Right atrium auricular region (tissue), 2 donors: ENCODE data around the gene ELOB. TPM values are rescaled to one million over a fixed set of nuclear protein-coding genes. Genes with fewer than 3 reads are reported as not detected.

Source experiments
- DNase-seq: peaks from one replicate; pipeline ENCODE4 v3.0.0-alpha.2; 2019; ENCODE audit warnings: low spot score
- H3K27ac ChIP-seq, 2 donors: fragments of 200-600 bp; sonication (generic); 1 replicate in 1 of 2; 2 replicates in 1 of 2; pipeline ENCODE4 v1.5.1; 2016 to 2019
- H3K27me3 ChIP-seq, 2 donors: fragments of 200-600 bp; sonication (generic); one replicate each; pipeline versions ENCODE4 v1.5.1 to v1.6.0; 2017 to 2019
- H3K36me3 ChIP-seq: fragments of 200-600 bp; sonication (generic); one replicate; pipeline ENCODE4 v1.5.1; 2016
- H3K4me1 ChIP-seq, 2 donors: fragments of 200-600 bp; sonication (generic); one replicate each; pipeline versions ENCODE4 v1.5.1 to v1.6.0; 2017 to 2019
- H3K4me3 ChIP-seq, 2 donors: fragments of 200-600 bp; sonication (generic); 1 replicate in 1 of 2; 2 replicates in 1 of 2; pipeline ENCODE4 v1.5.1; 2017 to 2019; ENCODE audit warnings: mild to moderate bottlenecking in 1 of 2, moderate library complexity in 1 of 2
- H3K9me3 ChIP-seq, 2 donors: fragments of 200-600 bp; sonication (generic); one replicate each; pipeline ENCODE4 v1.5.1; 2019
- total RNA-seq, 2 donors: library from RNA; depleted of rRNA; stranded (reverse); fragments of >200 nt; gene quantifications; one replicate each; pipeline ENCODE4 v1.1.0, GENCODE V29; 2016
- TF ChIP-seq, protein P1 (sequence below), 2 donors: fragments of 200-600 bp; sonication (generic); IDR thresholded peaks; one replicate each; pipeline ENCODE4 v1.5.1; 2019; ENCODE audit warnings: antibody characterized with exemption in 2 of 2

ELOB gene
- total RNA-seq, 2 donors from 2014 or later: 408 to 856 TPM

DNA sequence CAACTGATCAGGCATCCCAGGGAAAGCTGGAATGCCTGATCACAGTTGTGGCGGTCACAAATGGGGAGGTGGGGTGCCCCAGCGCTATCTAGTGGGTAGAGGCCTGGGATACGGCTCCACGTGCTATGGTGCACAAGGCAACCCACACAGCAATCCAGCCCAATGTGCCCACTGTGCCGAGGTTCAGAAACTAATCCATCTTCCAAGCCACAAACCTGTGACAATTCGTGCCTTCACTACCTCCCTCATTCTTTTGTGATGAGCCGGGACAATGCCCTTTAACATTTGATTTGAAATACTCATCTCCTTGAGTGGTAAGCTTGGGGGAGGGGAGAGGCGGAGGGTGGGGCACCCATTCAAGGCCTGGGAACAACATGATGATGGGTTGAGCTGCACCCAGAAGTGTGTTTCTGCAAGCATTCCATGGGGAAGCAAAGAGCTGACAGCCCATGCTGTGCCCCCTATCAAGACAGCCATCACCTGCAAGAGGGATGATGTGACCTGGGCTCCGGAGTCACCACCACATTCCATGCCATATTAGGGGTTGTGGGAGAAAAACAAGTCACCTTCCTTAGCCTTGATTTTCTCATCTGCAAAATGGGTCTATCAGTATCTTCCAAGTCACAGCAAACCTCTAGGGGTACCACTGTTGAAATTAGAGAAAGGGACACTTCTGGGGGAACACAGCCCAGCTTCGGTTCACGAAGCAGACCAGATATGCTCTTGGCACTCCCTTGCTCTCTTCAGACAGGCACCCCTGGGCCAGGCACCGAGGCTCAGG is 3.7 kb downstream of the ELOB start:
- DNase-seq: no peak
- H3K9me3 ChIP-seq: no peaks in the 10 kb centered on the region
- TF ChIP-seq, protein P1, sequence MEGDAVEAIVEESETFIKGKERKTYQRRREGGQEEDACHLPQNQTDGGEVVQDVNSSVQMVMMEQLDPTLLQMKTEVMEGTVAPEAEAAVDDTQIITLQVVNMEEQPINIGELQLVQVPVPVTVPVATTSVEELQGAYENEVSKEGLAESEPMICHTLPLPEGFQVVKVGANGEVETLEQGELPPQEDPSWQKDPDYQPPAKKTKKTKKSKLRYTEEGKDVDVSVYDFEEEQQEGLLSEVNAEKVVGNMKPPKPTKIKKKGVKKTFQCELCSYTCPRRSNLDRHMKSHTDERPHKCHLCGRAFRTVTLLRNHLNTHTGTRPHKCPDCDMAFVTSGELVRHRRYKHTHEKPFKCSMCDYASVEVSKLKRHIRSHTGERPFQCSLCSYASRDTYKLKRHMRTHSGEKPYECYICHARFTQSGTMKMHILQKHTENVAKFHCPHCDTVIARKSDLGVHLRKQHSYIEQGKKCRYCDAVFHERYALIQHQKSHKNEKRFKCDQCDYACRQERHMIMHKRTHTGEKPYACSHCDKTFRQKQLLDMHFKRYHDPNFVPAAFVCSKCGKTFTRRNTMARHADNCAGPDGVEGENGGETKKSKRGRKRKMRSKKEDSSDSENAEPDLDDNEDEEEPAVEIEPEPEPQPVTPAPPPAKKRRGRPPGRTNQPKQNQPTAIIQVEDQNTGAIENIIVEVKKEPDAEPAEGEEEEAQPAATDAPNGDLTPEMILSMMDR (IDR thresholded peaks at IDR 0.05): no peak
- peaks cover 3 to 32% of the 10 kb centered on the region in 2 donors for H3K4me1 ChIP-seq
- H3K4me3 ChIP-seq: no peak overlapping the region
- H3K27ac ChIP-seq: no peak overlapping the region
- no peaks in the 10 kb centered on the region for H3K27me3 ChIP-seq
- peaks cover 47% of the 10 kb centered on the region for H3K36me3 ChIP-seq

DNA sequence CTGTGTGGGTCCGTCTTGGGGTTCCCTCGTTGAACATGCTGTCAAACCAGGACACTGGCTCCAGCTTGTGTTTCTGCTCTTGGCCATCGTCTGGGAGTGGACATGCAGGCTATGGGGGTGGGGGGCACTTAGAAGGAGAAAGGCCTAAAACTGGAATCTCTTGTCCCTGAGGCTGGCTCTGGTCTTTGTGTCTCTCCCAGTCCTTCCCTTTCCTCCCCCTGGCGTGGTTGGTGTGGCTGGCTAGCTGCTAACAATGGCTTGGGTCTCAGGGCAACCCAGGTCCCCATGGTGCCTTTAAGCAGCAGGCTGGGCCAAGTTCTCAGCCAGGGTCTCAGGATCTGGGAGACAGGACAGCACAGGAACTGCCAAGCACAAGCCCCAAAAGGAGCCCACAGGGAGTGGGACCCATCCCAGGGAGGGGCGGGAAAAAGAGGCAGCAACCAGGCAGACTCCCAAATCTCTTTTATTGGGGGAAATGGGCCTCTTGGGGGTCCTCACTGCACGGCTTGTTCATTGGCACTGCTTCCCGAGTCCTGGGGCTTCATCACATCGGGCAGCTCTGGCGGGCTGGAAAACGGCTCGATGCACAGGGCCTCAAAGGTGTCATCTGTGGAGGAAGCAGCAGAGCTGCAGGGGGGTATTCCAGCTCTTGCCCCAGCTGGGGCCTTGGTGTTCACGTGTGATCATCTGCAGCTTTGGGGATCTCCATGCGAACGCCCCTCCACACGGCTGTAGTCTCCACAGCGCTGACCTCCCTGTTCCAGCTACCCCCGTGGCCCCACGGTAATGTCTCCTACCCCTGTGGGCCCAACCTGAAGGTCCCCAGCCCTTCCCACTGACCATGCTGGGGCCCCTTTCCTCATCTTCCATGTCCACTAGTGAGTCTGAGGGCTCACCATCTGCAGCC is 5.3 kb downstream of the ELOB start:
- Histone ChIP-seq H3K9me3 (no peaks in the 10 kb centered on the region), H3K36me3 (peaks cover 63% of the 10 kb centered on the region), H3K27me3 (no peaks in the 10 kb centered on the region), H3K27ac (no peak overlapping the region), H3K4me1 (peaks cover 3 to 42% of the 10 kb centered on the region in 2 donors), H3K4me3 (no peak overlapping the region)
- no peak for DNase-seq
- TF ChIP-seq, protein P1 (IDR thresholded peaks at IDR 0.05): no peak

DNA sequence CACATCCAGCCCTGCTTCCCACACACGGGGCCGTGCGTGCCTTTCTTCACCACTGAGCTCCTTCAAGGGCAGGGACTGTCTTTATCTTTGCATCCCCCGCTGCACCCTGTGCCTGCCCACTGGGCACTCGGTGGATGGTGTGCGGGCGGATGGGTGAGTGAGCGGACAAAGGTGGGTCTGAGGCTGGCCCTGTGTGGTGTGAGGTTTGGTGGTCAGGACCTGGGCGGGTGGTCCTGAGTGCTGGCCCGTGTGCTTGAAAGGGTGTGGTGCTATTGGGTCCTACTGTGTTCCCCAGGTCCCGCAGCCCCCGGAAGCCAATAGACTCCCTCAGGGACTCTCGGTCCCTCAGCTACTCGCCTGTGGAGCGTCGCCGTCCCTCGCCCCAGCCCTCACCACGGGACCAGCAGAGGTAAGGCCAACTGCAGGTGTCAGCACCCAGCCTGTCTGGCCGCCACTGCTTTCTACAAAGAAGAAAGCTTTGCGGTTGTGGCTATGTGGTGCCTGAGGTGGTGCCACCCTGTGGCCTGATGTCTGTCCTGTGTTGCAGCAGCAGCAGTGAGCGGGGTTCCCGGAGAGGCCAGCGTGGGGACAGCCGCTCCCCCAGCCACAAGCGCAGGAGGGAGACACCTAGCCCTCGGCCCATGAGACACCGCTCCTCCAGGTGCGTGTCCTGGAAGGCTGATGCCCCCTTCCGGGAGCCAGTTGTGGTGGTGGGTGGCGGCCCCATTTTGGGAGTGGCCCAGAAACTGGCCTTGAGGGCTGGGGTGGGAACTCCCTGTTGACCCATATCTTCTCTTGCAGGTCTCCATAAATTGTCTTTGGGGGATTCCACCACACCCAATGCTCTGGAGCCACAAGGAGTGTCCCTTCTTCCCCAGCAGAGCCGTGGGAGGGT is 6.8 kb downstream of the ELOB start:
- TF ChIP-seq, protein P1 (IDR thresholded peaks at IDR 0.05): no peak
- Histone ChIP-seq H3K27me3 (no peaks in the 10 kb centered on the region), H3K9me3 (no peaks in the 10 kb centered on the region), H3K36me3 (peaks cover 77% of the 10 kb centered on the region), H3K27ac (no peak overlapping the region), H3K4me3 (no peak overlapping the region), H3K4me1 (peaks cover 3 to 29% of the 10 kb centered on the region in 2 donors)
- DNase-seq: no peak

DNA sequence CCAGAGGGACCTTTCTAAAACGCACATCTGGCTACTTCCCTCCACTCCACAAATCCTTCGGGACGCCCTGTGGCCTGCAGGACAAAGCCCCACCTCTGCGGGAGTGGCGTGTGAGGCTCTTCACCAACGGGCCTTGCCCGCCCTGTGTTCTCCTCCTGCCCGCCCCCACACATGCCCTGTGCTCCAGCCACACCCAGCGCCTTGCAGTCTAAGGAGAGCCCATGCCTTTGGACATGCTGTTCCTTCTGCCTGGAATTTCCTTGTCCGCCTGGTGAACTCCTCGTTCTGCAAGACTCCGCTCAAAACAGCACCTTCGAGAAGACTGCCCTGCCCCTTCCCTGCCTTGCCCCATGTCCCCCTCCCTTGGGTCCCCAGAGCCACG is 7.4 kb downstream of the ELOB start:
- H3K4me3 ChIP-seq: no peak overlapping the region
- H3K9me3 ChIP-seq: no peaks in the 10 kb centered on the region
- H3K4me1 ChIP-seq: peaks cover 3 to 25% of the 10 kb centered on the region in 2 donors
- H3K27me3 ChIP-seq: no peaks in the 10 kb centered on the region
- H3K36me3 ChIP-seq: peaks cover 84% of the 10 kb centered on the region
- no peak for DNase-seq
- TF ChIP-seq, protein P1 (IDR thresholded peaks at IDR 0.05): no peak
- no peak overlapping the region for H3K27ac ChIP-seq

DNA sequence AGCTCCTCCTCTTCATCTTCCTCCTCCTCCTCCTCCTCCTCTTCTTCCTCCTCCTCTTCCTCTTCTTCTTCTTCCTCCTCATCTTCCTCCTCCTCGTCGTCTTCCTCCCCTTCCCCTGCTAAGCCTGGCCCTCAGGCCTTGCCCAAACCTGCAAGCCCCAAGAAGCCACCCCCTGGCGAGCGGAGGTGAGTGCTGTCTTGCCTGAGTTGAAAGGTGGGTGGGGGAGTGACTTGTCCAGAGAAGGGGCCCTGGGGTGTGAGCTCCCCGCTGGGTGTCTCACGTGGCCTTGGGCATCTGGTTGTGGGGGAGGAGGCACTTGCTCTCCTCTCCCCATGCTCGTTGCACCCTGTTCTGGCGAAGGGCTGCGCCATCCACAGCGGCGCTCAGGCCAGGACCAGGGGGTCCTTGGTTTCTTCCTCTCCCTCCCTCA is 8.0 kb downstream of the ELOB start:
- Histone ChIP-seq H3K36me3 (peaks cover 89% of the 10 kb centered on the region), H3K9me3 (no peaks in the 10 kb centered on the region), H3K4me3 (no peak overlapping the region), H3K4me1 (peaks cover 3 to 20% of the 10 kb centered on the region in 2 donors), H3K27me3 (no peaks in the 10 kb centered on the region), H3K27ac (no peak overlapping the region)
- TF ChIP-seq, protein P1 (IDR thresholded peaks at IDR 0.05): no peak
- no peak for DNase-seq
